Astrocyte of the cerebellum (primary cell): ENCODE data around the gene QRFPR.
A peak's percentile ranks its signal among the peaks of the same experiment; 100 is the strongest.

Experiments used
- DNase-seq: peaks from one replicate; pipeline ENCODE4 v3.0.0-alpha.2; 2011; ENCODE audit warnings: low read depth
- H3K4me3 ChIP-seq: 2 replicates; pipeline ENCODE4 v1.5.1; 2011; ENCODE audit warnings: mild to moderate bottlenecking, low read depth, low read length, moderate library complexity
- in situ Hi-C: cut with HindIII; loops from 2 replicates; pipeline ENCODE4 v1.10.0; 2017; ENCODE audit warnings: low sequenced_read_pairs
- TF ChIP-seq, protein P1 (sequence below): IDR thresholded peaks from 2 replicates; pipeline ENCODE4 v1.5.1; 2012; ENCODE audit warnings: low read length, low read depth, moderate library complexity, mild to moderate bottlenecking; ENCODE audit errors: missing control alignments

Gene QRFPR

DNA sequence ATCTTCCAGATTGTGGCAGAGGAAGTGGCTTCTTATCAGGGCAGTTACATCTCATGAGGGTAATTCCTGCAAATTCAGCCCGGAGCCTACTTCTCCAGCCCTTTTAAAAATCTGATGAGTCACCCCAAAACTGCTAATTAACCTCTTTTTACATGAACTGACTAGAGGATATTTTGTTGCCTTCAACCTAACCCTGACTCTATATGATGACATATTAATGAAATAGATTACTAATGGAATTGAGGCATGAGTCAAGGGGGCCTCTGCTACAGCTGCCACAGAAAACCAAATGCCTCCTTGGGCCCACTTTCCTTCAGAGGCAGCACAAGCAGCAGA is 72.5 kb downstream of the QRFPR start:
- H3K4me3 ChIP-seq: no peak overlapping the region
- TF ChIP-seq, protein P1, sequence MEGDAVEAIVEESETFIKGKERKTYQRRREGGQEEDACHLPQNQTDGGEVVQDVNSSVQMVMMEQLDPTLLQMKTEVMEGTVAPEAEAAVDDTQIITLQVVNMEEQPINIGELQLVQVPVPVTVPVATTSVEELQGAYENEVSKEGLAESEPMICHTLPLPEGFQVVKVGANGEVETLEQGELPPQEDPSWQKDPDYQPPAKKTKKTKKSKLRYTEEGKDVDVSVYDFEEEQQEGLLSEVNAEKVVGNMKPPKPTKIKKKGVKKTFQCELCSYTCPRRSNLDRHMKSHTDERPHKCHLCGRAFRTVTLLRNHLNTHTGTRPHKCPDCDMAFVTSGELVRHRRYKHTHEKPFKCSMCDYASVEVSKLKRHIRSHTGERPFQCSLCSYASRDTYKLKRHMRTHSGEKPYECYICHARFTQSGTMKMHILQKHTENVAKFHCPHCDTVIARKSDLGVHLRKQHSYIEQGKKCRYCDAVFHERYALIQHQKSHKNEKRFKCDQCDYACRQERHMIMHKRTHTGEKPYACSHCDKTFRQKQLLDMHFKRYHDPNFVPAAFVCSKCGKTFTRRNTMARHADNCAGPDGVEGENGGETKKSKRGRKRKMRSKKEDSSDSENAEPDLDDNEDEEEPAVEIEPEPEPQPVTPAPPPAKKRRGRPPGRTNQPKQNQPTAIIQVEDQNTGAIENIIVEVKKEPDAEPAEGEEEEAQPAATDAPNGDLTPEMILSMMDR: no peak
- in situ Hi-C loops: no loop called here
- DNase-seq: no peak

DNA sequence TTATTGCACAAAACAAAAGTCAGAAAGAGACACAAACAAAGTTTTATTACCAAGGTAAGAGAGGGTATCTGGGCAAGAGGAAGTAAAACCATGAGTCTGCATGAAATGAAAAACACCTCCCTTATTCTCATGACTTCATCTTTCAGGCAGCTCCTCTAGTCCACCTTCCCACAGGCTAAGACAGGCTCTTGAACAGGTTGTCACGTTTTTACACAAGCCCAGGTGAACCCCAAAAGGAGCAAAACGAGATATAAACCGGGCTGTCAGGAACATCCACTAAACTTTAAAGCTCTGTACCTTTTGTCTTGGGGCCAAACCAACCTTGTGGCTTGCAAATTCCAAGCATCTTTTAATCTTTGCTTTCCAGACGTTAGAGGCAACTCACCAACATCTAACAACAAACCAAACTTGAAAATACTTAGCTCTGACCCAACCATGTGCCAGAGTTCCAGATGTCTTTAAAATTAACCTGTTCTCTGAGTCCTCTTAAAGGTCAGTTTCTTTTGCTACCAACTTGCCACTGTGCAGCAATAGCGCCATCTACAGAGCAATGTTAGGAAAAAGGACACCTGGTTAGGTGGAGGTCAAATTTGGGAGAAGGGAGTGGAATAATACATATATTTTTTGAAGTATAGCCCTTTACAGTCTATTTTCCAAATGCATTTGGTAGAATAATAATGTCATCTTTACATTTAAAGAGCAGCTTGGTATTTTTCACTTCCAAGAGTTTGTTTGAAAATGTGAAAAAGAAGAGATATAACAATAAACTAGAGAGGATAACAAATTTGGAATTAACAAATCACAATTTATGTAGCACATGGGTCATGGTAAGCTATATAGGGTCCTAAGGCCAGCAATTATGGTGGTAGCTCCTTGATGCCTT is 73.1 kb downstream of the QRFPR start:
- TF ChIP-seq, protein P1: peak; percentile 76
- in situ Hi-C loops: no loop called here
- H3K4me3 ChIP-seq: no peak overlapping the region
- DNase-seq: peak; percentile 31

DNA sequence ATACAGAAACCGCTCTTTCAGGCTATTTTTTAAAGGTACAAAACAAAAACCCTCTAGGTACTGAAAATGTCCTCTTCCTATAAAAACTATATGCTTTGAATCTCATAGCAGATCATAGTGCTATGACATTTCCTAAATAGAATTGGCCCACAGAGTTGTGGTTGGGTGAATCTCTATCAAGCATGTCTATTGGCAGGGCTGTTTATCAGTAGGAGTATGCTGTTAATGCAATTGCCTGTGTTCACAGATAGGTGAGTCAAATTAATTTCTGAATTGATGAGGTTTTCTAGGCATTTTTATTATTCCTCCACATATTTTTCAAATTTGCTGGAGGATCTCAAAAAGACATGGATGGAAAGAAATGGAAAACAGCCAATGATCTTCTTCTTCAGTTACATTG is 73.9 kb downstream of the QRFPR start:
- no peak overlapping the region for H3K4me3 ChIP-seq
- no peak for DNase-seq
- in situ Hi-C loops: no loop called here
- TF ChIP-seq, protein P1: no peak

DNA sequence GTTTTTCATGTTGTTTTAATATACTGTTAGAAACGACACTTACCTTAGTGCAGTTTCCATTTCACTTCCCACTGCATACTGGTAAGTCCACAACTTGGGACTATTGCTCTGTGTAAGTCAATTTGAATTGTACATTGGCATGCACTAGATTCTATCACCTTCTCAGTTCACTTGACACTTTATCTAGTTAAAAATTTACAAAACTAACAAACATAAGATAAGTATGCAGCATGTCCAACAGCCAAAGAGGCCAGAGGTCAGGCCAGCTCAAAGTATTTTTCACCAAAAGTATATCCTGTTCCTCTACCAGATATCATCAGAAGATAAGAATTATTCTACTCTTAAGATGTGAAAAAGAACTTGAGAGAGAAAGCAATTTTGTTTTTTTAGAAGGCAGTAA is 75.9 kb downstream of the QRFPR start:
- TF ChIP-seq, protein P1: no peak
- in situ Hi-C loops: no loop called here
- no peak for DNase-seq

DNA sequence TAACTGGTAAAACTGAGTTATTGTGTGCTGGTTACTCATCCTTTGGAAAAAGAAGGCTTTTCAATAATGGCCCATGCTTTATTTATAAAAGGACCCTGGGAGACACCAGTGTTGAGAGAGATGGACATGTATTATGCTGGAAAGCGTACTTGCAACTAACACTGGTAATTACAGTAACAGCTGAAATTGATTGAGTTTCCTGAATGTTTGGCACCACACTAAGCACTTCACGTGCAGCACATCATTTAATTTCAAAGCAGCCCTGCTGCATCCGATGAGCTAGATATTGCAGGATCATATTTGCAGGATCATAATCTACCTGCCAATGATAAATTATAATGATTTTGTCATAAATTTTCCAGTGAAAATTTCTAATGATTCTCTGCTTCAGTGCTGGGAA is 81.5 kb downstream of the QRFPR start:
- TF ChIP-seq, protein P1: no peak
- H3K4me3 ChIP-seq: no peak overlapping the region
- in situ Hi-C loops: no loop called here
- no peak for DNase-seq

More for the DNA sequence above, 75.9 kb downstream of the QRFPR start:
- no peak overlapping the region for H3K4me3 ChIP-seq

DNA sequence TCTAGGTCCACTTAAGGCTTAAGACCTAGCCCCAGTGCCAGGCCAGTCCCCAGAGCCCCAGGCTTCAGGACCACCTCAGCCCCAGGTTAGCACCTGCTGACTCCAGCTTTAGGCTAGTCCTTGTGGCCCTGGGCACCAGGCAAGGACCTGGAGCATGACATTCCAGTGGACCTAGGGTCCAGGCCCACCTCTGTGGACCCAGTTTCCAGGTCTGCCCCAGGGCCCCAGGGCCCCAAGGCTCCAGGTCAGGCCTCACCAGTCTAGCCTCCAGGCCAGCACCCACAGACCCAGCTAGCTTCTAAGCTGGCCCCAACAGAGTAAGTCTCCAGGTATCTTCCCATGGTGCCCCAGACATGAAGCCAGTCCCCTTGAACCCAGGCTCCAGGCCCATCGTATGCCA is 97.5 kb downstream of the QRFPR start:
- in situ Hi-C loops: no loop called here
- TF ChIP-seq, protein P1: no peak
- no peak for DNase-seq
- no peak overlapping the region for H3K4me3 ChIP-seq
